ENCODE data around the gene SLC44A1. TPM values are rescaled to one million over a fixed set of nuclear protein-coding genes. Genes with fewer than 3 reads are reported as not detected.
"Not testable (repeated sequence)": the region's sequence is repeated elsewhere in the genome, so short reads cannot be mapped to it uniquely, and the experiment has no call there.

Gene SLC44A1
- total RNA-seq, 4 donors from 2014 or later, result 39.3 to 94.1 (median 58.3) TPM

DNA sequence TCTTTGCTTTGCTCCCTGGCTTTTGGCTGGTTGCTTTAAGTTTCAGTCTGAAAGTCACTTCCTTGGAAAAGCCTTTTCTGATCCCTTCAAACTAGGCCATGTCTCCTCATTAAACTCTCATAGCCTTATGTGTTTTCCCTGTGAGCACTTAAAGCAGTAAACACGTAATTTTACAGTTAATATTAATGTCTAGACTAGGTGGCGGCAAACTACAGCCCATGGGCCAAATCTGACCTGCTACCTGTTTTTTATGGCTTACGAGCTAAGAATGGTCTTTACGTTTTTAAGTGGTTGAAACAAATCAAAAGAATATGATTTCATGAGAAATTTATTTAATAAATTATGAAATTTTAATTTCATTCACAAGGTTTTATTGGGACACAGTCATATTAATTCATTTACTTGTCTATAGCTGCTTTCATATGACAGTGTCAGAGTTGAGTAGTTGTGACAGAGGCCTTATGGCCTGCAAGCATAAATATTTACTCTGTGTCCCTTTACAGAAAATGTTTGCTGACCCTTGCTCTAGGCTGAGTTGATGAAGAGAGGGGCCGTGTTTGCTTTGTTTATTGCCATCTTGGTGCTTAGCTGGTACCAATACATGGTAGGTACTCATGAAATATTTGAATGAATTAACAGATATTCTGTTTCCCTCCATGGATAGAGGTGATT is 7.4 kb downstream of the SLC44A1 start:
- Histone ChIP-seq H3K4me3 (no peak overlapping the region), H3K9me3 (no peaks in the 10 kb centered on the region), H3K4me1 (peaks cover 4 to 88% (median 50%) of the 10 kb centered on the region in 4 donors), H3K27ac (peak overlapping the region; percentile 79 to 84 (median 80)), H3K36me3 (no peaks in the 10 kb centered on the region), H3K27me3 (no peaks in the 10 kb centered on the region)
- intact Hi-C loops (cut with DNase I; ENCODE audit: low total_unique reads), result no loop called here
- DNase-seq, result no peak
- in situ Hi-C loops (cut with MboI; ENCODE audit: low pct_ligation_motif_present in 1 of 4, low pct_unique_long_range_greater_than_20kb in 1 of 4, low sequenced_read_pairs in 3 of 4), result no loop called here
- 70% methylated on average over 5 of the region's 5 CpGs; no CpG with 5 or more reads in 1 of the 2 donors for WGBS, 2 donors (ENCODE audit: low coverage in 1 of 2)
- no peak for TF ChIP-seq EP300 (IDR thresholded peaks at IDR 0.05; ENCODE audit: low read depth)
- no peak for TF ChIP-seq CTCF (IDR thresholded peaks at IDR 0.05)
- TF ChIP-seq POLR2A (IDR thresholded peaks at IDR 0.05), result no peak
- no peak for TF ChIP-seq POLR2AphosphoS5 (IDR thresholded peaks at IDR 0.05)

GRCh38 chr9:105252405-105252756 is 7.9 kb downstream of the SLC44A1 start:
- TF ChIP-seq CTCF (IDR thresholded peaks at IDR 0.05) (no peak), POLR2AphosphoS5 (IDR thresholded peaks at IDR 0.05) (peak; percentile 17 to 76 (median 59)), EP300 (IDR thresholded peaks at IDR 0.05; ENCODE audit: low read depth) (no peak), POLR2A (IDR thresholded peaks at IDR 0.05) (peak; percentile 61)
- DNase-seq, result no peak
- H3K36me3 ChIP-seq, result no peaks in the 10 kb centered on the region
- H3K9me3 ChIP-seq, result no peaks in the 10 kb centered on the region
- in situ Hi-C loops (cut with MboI; ENCODE audit: low pct_ligation_motif_present in 1 of 4, low pct_unique_long_range_greater_than_20kb in 1 of 4, low sequenced_read_pairs in 3 of 4), result no loop called here
- H3K27ac ChIP-seq, result peak overlapping the region; percentile 79 to 84 (median 80)
- H3K4me1 ChIP-seq, result peaks cover 3 to 88% (median 51%) of the 10 kb centered on the region in 4 donors
- intact Hi-C loops (cut with DNase I; ENCODE audit: low total_unique reads), result no loop called here
- H3K27me3 ChIP-seq, result no peaks in the 10 kb centered on the region
- H3K4me3 ChIP-seq, result no peak overlapping the region
- 60 to 62% methylated on average over 4 to 5 of the region's 5 CpGs for WGBS, 2 donors (ENCODE audit: low coverage in 1 of 2)

DNA sequence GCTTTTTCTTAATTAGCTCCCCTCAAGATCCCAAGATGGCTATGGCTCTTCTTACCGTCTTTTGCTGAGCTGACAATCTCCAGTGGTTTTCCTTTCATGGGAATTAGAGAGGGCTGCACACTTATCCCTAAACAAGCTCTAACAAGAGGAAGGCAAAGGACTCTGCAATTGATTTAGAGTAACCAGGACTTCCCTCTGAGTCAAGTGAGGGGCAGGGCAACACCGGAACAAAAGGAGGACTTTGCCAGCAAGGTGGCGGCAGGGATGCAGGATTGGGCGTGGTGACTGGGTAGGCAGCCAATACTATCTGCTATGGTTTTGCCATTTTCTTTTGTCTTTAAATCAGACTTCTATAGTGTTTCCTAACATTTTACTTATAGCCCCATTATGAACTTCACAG is 9.8 kb downstream of the SLC44A1 start:
- intact Hi-C loops (cut with DNase I; ENCODE audit: low total_unique reads) (no loop called here), in situ Hi-C loops (cut with MboI; ENCODE audit: low pct_ligation_motif_present in 1 of 4, low pct_unique_long_range_greater_than_20kb in 1 of 4, low sequenced_read_pairs in 3 of 4) (no loop called here)
- no peaks in the 10 kb centered on the region for H3K9me3 ChIP-seq
- no peak overlapping the region for H3K4me3 ChIP-seq
- H3K4me1 ChIP-seq, result peaks cover 11 to 88% (median 68%) of the 10 kb centered on the region in 4 donors
- DNase-seq, result peak; percentile 80
- TF ChIP-seq CTCF (IDR thresholded peaks at IDR 0.05) (no peak), POLR2AphosphoS5 (IDR thresholded peaks at IDR 0.05) (peak in 2 of 3 donors; percentile 21 to 34), EP300 (IDR thresholded peaks at IDR 0.05; ENCODE audit: low read depth) (no peak)
- WGBS, 2 donors (ENCODE audit: low coverage in 1 of 2), result 54 to 74% methylated on average over 4 of the region's 4 CpGs
- no peaks in the 10 kb centered on the region for H3K36me3 ChIP-seq
- peak overlapping the region; percentile 69 to 84 (median 80) for H3K27ac ChIP-seq
- no peaks in the 10 kb centered on the region for H3K27me3 ChIP-seq

- Histone ChIP-seq H3K4me3 (no peak overlapping the region), H3K36me3 (no peaks in the 10 kb centered on the region), H3K27me3 (no peaks in the 10 kb centered on the region), H3K27ac (peak overlapping the region; percentile 69 to 84 (median 80)), H3K4me1 (peaks cover 19 to 94% (median 74%) of the 10 kb centered on the region in 4 donors), H3K9me3 (no peaks in the 10 kb centered on the region)
- intact Hi-C loops (cut with DNase I; ENCODE audit: low total_unique reads) (no loop called here), in situ Hi-C loops (cut with MboI; ENCODE audit: low pct_ligation_motif_present in 1 of 4, low pct_unique_long_range_greater_than_20kb in 1 of 4, low sequenced_read_pairs in 3 of 4) (loop anchor here in 1 of 4 donors (5.0 kb wide), 1 partner anchor 62 kb away; no protein-coding TSS in a partner anchor)
- TF ChIP-seq POLR2AphosphoS5 (IDR thresholded peaks at IDR 0.05) (no peak), CTCF (IDR thresholded peaks at IDR 0.05) (no peak), EP300 (IDR thresholded peaks at IDR 0.05; ENCODE audit: low read depth) (no peak), POLR2A (IDR thresholded peaks at IDR 0.05) (no peak)
- no peak for DNase-seq
Observed at GRCh38 chr9:105255421-105255820, 11.0 kb downstream of the SLC44A1 start.

- 95 to 100% methylated on average over 2 to 4 of the region's 4 CpGs for WGBS, 2 donors (ENCODE audit: low coverage in 1 of 2)
- H3K36me3 ChIP-seq; intact Hi-C loops (cut with DNase I; ENCODE audit: low total_unique reads); H3K9me3 ChIP-seq; H3K4me3 ChIP-seq; H3K27me3 ChIP-seq; DNase-seq: not testable (repeated sequence)
- in situ Hi-C loops (cut with MboI; ENCODE audit: low pct_ligation_motif_present in 1 of 4, low pct_unique_long_range_greater_than_20kb in 1 of 4, low sequenced_read_pairs in 3 of 4), result loop anchor here in 1 of 4 donors (5.0 kb wide), 1 partner anchor 61 kb away; no protein-coding TSS in a partner anchor
- H3K4me1 ChIP-seq, result peaks cover 19 to 85% (median 69%) of the 10 kb centered on the region in 4 donors
- peak overlapping the region; percentile 69 to 84 (median 80) for H3K27ac ChIP-seq
Observed at GRCh38 chr9:105256569-105256968, 12.1 kb downstream of the SLC44A1 start.
